PFSK-1 (cell line): ENCODE measurements around the gene PLCL2.

Experiments
- FOXP2 ChIP-seq: optimal IDR thresholded peaks from 2 replicates; pipeline ENCODE3; 2011; ENCODE audit warnings: borderline replicate concordance, control low read depth, inconsistent platforms; ENCODE audit not compliant: insufficient read depth; ENCODE audit errors: extremely low read length, extremely low read depth
- POLR2AphosphoS5 ChIP-seq: IDR thresholded peaks from 2 replicates; pipeline ENCODE4 v1.6.1; 2012; ENCODE audit warnings: low read depth, mild to moderate bottlenecking, control low read depth, low read length, moderate library complexity
- SIN3A ChIP-seq: IDR thresholded peaks from 2 replicates; pipeline ENCODE4 v1.6.1; 2012; ENCODE audit warnings: mild to moderate bottlenecking, low read length, moderate library complexity, borderline replicate concordance; ENCODE audit not compliant: insufficient read depth
- TAF1 ChIP-seq: IDR thresholded peaks from 2 replicates; pipeline ENCODE4 v1.6.1; 2012; ENCODE audit warnings: low read length, control low read depth, borderline replicate concordance; ENCODE audit not compliant: insufficient read depth
- TF ChIP-seq, protein P1 (sequence below), 2 experiments: IDR thresholded peaks; 2 replicates each; pipeline versions ENCODE4 v1.6.1 to v1.8.0; 2011 to 2012; ENCODE audit warnings: low read depth in 2 of 2, low read length in 2 of 2, control low read depth in 1 of 2, inconsistent platforms in 1 of 2, mild to moderate bottlenecking in 1 of 2, moderate library complexity in 1 of 2; ENCODE audit not compliant: insufficient read depth in 1 of 2

PLCL2 gene

GRCh38 chr3:17075358-17075757 lies 190.6 kb downstream of the PLCL2 start:
- TF ChIP-seq, protein P1, sequence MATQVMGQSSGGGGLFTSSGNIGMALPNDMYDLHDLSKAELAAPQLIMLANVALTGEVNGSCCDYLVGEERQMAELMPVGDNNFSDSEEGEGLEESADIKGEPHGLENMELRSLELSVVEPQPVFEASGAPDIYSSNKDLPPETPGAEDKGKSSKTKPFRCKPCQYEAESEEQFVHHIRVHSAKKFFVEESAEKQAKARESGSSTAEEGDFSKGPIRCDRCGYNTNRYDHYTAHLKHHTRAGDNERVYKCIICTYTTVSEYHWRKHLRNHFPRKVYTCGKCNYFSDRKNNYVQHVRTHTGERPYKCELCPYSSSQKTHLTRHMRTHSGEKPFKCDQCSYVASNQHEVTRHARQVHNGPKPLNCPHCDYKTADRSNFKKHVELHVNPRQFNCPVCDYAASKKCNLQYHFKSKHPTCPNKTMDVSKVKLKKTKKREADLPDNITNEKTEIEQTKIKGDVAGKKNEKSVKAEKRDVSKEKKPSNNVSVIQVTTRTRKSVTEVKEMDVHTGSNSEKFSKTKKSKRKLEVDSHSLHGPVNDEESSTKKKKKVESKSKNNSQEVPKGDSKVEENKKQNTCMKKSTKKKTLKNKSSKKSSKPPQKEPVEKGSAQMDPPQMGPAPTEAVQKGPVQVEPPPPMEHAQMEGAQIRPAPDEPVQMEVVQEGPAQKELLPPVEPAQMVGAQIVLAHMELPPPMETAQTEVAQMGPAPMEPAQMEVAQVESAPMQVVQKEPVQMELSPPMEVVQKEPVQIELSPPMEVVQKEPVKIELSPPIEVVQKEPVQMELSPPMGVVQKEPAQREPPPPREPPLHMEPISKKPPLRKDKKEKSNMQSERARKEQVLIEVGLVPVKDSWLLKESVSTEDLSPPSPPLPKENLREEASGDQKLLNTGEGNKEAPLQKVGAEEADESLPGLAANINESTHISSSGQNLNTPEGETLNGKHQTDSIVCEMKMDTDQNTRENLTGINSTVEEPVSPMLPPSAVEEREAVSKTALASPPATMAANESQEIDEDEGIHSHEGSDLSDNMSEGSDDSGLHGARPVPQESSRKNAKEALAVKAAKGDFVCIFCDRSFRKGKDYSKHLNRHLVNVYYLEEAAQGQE (IDR thresholded peaks at IDR 0.05; ENCODE audit: insufficient read depth in 1 of 2, low read depth in 2 of 2, low read length in 2 of 2): no peak
- TF ChIP-seq TAF1 (no peak), POLR2AphosphoS5 (no peak), FOXP2 (no peak), SIN3A (no peak)

DNA sequence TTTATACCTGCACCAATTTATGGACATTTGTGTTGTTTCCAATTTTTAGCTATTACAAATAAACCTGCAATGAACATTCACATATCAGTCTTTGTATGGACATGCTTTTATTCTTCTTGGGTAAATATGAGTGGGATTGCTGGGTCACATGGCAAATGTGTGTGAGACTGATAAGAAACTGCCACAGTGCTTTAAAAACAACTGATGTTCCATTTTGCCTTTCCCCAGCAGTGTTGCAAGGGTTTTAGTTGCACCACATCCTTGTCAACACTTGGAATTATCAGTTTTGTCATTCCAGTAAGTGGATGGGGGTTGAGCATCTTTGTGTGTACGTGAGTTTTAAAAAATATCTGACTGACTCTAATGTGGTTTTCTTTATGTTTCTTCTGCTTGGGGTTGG lies 191.2 kb downstream of the PLCL2 start:
- TF ChIP-seq FOXP2 (no peak), POLR2AphosphoS5 (no peak)
- TF ChIP-seq, protein P1 (IDR thresholded peaks at IDR 0.05; ENCODE audit: insufficient read depth in 1 of 2, low read depth in 2 of 2, low read length in 2 of 2): no peak

DNA sequence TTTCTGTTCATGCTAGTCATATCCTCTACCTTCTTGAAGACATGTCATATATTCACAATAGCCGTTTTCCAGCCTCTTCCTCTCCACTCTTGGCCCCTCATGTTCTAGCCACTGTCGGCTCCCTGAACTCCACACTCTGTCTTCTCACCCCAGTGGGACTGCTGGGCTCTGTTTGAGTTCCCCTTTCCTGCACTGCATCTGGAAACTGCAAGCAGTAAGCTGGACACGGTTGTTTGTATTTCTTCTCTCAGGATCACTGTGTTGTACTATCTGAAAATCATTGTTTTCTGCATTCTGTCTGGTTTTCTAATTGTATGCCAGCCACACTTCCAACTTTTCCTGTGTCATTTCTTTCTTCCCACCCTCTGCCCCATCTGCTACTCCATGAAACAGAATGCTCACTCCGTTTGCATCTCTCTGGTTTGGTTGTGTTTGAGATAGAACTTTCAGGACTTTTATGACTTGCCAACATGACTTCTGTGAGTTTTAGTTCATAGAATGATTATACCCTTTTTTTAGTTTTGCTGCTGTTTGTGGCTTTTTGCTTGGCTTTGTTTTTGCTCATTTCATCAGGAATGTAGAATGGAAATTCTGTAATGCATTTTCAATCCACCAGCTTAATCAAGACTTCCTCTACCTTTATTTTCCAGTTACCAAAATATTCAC lies 192.3 kb downstream of the PLCL2 start:
- TF ChIP-seq SIN3A (no peak), FOXP2 (no peak), TAF1 (no peak), POLR2AphosphoS5 (no peak)
- TF ChIP-seq, protein P1 (IDR thresholded peaks at IDR 0.05; ENCODE audit: insufficient read depth in 1 of 2, low read depth in 2 of 2, low read length in 2 of 2): no peak

DNA sequence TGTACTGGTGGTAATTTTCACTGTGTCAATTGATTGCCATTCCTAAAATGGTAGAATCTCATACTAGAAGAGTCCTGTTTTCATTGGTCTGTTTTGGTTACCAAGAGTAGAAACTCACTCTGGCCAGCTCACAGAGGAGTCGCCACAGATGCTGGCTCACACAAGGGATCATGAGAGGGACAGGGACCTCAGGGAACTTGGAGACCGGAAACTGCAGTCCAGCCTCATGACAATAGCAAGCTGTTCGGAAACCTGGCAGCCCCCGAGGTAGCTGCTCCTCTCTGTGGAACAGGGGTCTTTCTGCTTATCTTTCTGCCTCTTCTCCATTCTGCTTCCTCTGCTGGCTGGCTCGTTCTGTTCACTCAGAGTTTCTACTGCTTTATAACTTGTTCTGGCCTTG lies 192.9 kb downstream of the PLCL2 start:
- no peak for TF ChIP-seq TAF1
- no peak for TF ChIP-seq POLR2AphosphoS5
- TF ChIP-seq SIN3A: no peak
- TF ChIP-seq FOXP2: no peak
- TF ChIP-seq, protein P1 (IDR thresholded peaks at IDR 0.05; ENCODE audit: insufficient read depth in 1 of 2, low read depth in 2 of 2, low read length in 2 of 2): no peak

DNA sequence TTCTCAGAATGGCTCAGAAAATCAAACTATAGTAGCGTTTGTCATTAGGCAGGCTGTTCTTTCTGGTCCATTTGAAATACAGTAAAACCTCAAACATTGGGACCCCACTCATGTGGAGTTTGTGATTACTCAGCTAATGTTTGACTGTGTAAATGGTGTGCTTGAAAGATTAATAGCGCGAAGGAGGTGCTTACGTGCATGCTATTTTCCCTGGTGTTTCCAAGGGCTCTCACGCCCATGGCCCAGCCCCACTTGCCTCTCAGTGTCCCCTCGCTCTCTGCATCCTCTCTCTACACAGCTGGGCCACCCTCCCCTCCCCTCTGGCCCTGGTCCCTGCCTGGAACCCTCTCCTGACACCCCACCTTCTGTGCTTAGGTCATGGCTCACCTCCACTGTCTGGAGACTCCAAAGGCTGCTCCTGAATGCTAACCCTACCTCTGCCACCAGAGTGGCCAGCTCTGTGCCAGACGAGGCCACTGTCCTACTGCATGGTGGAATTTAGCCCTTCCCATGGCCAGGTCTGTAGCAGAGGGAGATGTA lies 194.2 kb downstream of the PLCL2 start:
- no peak for TF ChIP-seq TAF1
- TF ChIP-seq, protein P1 (IDR thresholded peaks at IDR 0.05; ENCODE audit: insufficient read depth in 1 of 2, low read depth in 2 of 2, low read length in 2 of 2): no peak
- no peak for TF ChIP-seq SIN3A
- no peak for TF ChIP-seq FOXP2
